Natural killer cell (primary cell): ENCODE results near the gene PDE6C. TPM values are rescaled to one million over a fixed set of nuclear protein-coding genes. Genes with fewer than 3 reads are reported as not detected.
A peak's percentile ranks its signal among the peaks of the same experiment; 100 is the strongest.

Experiments used
- ATAC-seq, 3 donors: fragments of 150-1000 bp in 2 of 3; fragments of 200-7000 bp in 1 of 3; cut with Tn5 transposase; 1 replicate in 1 of 3; 2 replicates in 2 of 3; pipeline ENCODE4 v1.10.0; 2021; ENCODE audit warnings: mild to moderate bottlenecking in 2 of 3, moderate library complexity in 2 of 3
- DNase-seq, 2 donors: peaks; one replicate each; pipeline versions ENCODE4 v3.0.0 to v3.0.0-alpha.2; 2013 to 2021; ENCODE audit warnings: mixed read lengths in 1 of 2
- H3K27ac ChIP-seq: one replicate; pipeline ENCODE4 v1.5.1; 2013; ENCODE audit warnings: mild to moderate bottlenecking, low read length
- H3K27me3 ChIP-seq: one replicate; pipeline ENCODE4 v1.6.1; 2013; ENCODE audit warnings: low read length; ENCODE audit not compliant: control insufficient read depth, insufficient read depth
- H3K36me3 ChIP-seq: one replicate; pipeline ENCODE4 v1.6.1; 2013; ENCODE audit warnings: low read length; ENCODE audit not compliant: control insufficient read depth, insufficient read depth
- H3K4me1 ChIP-seq: one replicate; pipeline ENCODE4 v1.6.1; 2013; ENCODE audit warnings: low read length; ENCODE audit not compliant: control insufficient read depth, insufficient read depth
- H3K4me3 ChIP-seq: one replicate; pipeline ENCODE4 v1.5.1; 2013; ENCODE audit warnings: low read length
- H3K9me3 ChIP-seq: one replicate; pipeline ENCODE4 v1.6.1; 2013; ENCODE audit warnings: low read length; ENCODE audit not compliant: control insufficient read depth, insufficient read depth
- H3K27ac Mint-ChIP-seq, 2 donors: one replicate each; pipeline ENCODE4 v1.8.0; 2022; ENCODE audit warnings: mild to moderate bottlenecking in 2 of 2, mixed read lengths in 2 of 2, moderate library complexity in 1 of 2
- H3K27me3 Mint-ChIP-seq, 2 donors: one replicate each; pipeline ENCODE4 v1.8.0; 2022; ENCODE audit warnings: low read depth in 2 of 2, mixed read lengths in 2 of 2
- H3K36me3 Mint-ChIP-seq: one replicate; pipeline ENCODE4 v1.8.0; 2022; ENCODE audit warnings: mixed read lengths
- H3K4me1 Mint-ChIP-seq, 2 donors: one replicate each; pipeline ENCODE4 v1.8.0; 2022; ENCODE audit warnings: mixed read lengths in 2 of 2
- H3K4me3 Mint-ChIP-seq: one replicate; pipeline ENCODE4 v1.8.0; 2022; ENCODE audit warnings: mild to moderate bottlenecking, moderate library complexity, mixed read lengths
- H3K9me3 Mint-ChIP-seq, 2 donors: one replicate each; pipeline ENCODE4 v1.8.0; 2022; ENCODE audit warnings: mixed read lengths in 2 of 2
- CTCF ChIP-seq: fragments of 200-600 bp; IDR thresholded peaks from one replicate; pipeline ENCODE4 v1.8.0; 2022; ENCODE audit warnings: antibody characterized with exemption
- WGBS: methylation state at CpG from one replicate; pipeline ENCODE4 v1.1.7; 2013; ENCODE audit warnings: missing lambda C conversion rate; ENCODE audit not compliant: insufficient coverage; 5-methylcytosine and 5-hydroxymethylcytosine counted together
- intact Hi-C: fragments of 100-400 bp; cut with micrococcal nuclease; formaldehyde crosslinking; loops from one replicate; pipeline ENCODE4 v1.14.2; 2022
- total RNA-seq, 4 donors: library from RNA; stranded (reverse); fragments of 120-200 nt in 1 of 4; gene quantifications; one replicate each; pipeline versions ENCODE4 v1.2.3 to v1.2.4, GENCODE V29; 2013 to 2022

Gene PDE6C
- total RNA-seq, 3 donors from 2014 or later (not counting 1 experiment from before 2014, with no cell fraction given), result not detected

DNA sequence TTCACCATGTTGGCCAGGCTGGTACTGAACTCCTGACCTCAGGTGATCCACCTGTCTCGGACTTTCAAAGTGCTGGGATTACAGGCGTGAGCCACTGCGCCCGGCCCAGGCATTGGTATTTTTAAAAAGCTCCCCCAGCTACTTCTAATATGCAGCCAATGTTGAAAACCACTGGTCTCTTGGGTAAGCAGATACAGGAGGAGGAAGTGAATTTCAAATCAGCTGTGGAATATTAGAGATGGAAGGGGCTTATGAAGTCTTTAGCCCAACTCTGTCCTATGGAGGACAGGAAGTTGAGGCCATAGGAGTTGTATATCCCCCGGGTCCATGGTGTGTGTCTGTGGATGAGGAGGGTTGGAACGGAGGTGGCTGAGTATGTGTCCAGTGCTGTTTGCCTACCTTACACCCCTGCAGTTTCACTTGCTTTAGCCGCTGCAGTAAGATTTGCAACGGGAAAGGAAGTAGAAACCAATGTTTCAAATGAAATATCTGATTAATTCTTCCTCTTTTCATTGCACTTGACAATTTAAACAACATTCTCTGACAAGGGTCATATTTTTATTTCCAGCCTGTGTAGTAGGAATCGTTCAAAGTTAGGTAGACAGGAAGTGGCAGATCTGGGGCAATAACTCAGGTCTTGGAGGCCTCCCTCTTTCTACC, 3.4 kb downstream of the PDE6C start:
- peak in 1 of 3 donors; percentile 38 for ATAC-seq
- Mint-ChIP-seq H3K27ac (no peak overlapping the region), H3K4me3 (no peak overlapping the region), H3K9me3 (no peaks in the 10 kb centered on the region), H3K27me3 (peaks cover 0 to 17% of the 10 kb centered on the region in 2 donors), H3K36me3 (no peaks in the 10 kb centered on the region), H3K4me1 (peaks cover 0 to 4% of the 10 kb centered on the region in 2 donors)
- Histone ChIP-seq H3K27ac (no peak overlapping the region), H3K36me3 (no peaks in the 10 kb centered on the region), H3K4me3 (no peak overlapping the region), H3K27me3 (no peaks in the 10 kb centered on the region), H3K4me1 (no peaks in the 10 kb centered on the region), H3K9me3 (no peaks in the 10 kb centered on the region)
- WGBS, result 31% methylated on average over 7 of the region's 9 CpGs
- DNase-seq, result no peak
- intact Hi-C loops, result no loop called here
- TF ChIP-seq CTCF, result no peak

GRCh38 chr10:93620925-93621324, 8.6 kb downstream of the PDE6C start:
- H3K4me3 Mint-ChIP-seq, result no peak overlapping the region
- H3K27ac ChIP-seq, result no peak overlapping the region

DNA sequence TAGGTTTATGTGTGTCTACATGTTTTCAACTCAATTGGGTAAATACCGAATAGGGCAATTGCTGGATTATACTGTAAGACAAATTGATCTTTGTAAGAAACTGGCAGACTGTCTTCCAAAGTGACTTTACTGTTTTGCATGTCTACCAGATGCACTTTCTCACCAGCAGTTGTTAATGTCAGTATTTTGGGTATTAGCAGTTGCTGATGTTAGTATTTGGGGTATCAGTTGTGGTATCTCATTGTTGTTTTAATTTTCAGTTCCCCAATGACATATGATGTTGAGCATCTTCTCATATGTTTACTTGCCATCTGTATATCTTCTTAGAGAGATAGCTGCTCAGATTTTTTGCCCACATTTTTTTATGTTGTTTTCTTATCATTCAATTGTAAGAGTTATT, 10.6 kb downstream of the PDE6C start:
- WGBS, result 95% methylated on average over 1 of the region's 1 CpG
- Histone ChIP-seq H3K9me3 (no peaks in the 10 kb centered on the region), H3K27ac (no peak overlapping the region), H3K4me1 (no peaks in the 10 kb centered on the region), H3K36me3 (no peaks in the 10 kb centered on the region), H3K27me3 (no peaks in the 10 kb centered on the region), H3K4me3 (no peak overlapping the region)
- Mint-ChIP-seq H3K27me3 (peaks cover 2 to 13% of the 10 kb centered on the region in 2 donors), H3K4me1 (no peaks in the 10 kb centered on the region), H3K9me3 (no peaks in the 10 kb centered on the region), H3K27ac (no peak overlapping the region), H3K4me3 (no peak overlapping the region), H3K36me3 (no peaks in the 10 kb centered on the region)
- no peak for ATAC-seq
- no peak for DNase-seq
- intact Hi-C loops, result no loop called here
- TF ChIP-seq CTCF, result no peak

More at GRCh38 chr10:93620925-93621324, 8.6 kb downstream of the PDE6C start:
- peaks cover 0 to 2% of the 10 kb centered on the region in 2 donors for H3K4me1 Mint-ChIP-seq
- H3K27me3 ChIP-seq, result no peaks in the 10 kb centered on the region
- intact Hi-C loops, result no loop called here
- WGBS, result 78% methylated on average over 6 of the region's 7 CpGs
- no peaks in the 10 kb centered on the region for H3K36me3 Mint-ChIP-seq
- H3K9me3 ChIP-seq, result no peaks in the 10 kb centered on the region
- no peaks in the 10 kb centered on the region for H3K9me3 Mint-ChIP-seq
- no peak for DNase-seq
- H3K27me3 Mint-ChIP-seq, result peaks cover 2 to 13% of the 10 kb centered on the region in 2 donors
- H3K4me1 ChIP-seq, result no peaks in the 10 kb centered on the region
- H3K27ac Mint-ChIP-seq, result no peak overlapping the region
- no peak overlapping the region for H3K4me3 ChIP-seq
- ATAC-seq, result no peak
- TF ChIP-seq CTCF, result no peak
- no peaks in the 10 kb centered on the region for H3K36me3 ChIP-seq

- Mint-ChIP-seq H3K4me1 (no peaks in the 10 kb centered on the region), H3K27ac (no peak overlapping the region), H3K36me3 (no peaks in the 10 kb centered on the region), H3K27me3 (peaks cover 0 to 12% of the 10 kb centered on the region in 2 donors), H3K9me3 (no peaks in the 10 kb centered on the region), H3K4me3 (no peak overlapping the region)
- Histone ChIP-seq H3K36me3 (no peaks in the 10 kb centered on the region), H3K27me3 (no peaks in the 10 kb centered on the region), H3K4me1 (no peaks in the 10 kb centered on the region), H3K9me3 (no peaks in the 10 kb centered on the region), H3K4me3 (no peak overlapping the region), H3K27ac (no peak overlapping the region)
- intact Hi-C loops, result no loop called here
- no peak for TF ChIP-seq CTCF
- DNase-seq, result no peak
- WGBS, result 91% methylated on average over 4 of the region's 4 CpGs
- ATAC-seq, result no peak
Measured at GRCh38 chr10:93628858-93629257, 16.5 kb downstream of the PDE6C start.
